IMR-90 (cell line): Measurements from ENCODE around the gene METTL25. TPM values are rescaled to one million over a fixed set of nuclear protein-coding genes. Genes with fewer than 3 reads are reported as not detected.

Experiments
- ATAC-seq: fragments of 200-7000 bp; cut with Tn5 transposase; 2 replicates; pipeline ENCODE4 v1.9.1; 2020; ENCODE audit warnings: low read depth, mild to moderate bottlenecking, moderate library complexity
- BruUV-seq: library from RNA; stranded (reverse); fragments of 400-500 nt; replicated peaks from 2 replicates; lab custom pipeline; 2021; lab: Mats Ljungman, UMichigan
- CTCF ChIA-PET: fragments of 300-600 bp; formaldehyde crosslinking; extraction: SDS; loops from one replicate; lab custom pipeline; 2021; ENCODE audit warnings: antibody characterized with exemption; lab: Yijun Ruan, JAX
- POLR2A ChIA-PET: fragments of 300-600 bp; sonication (Branson Sonifier 250); formaldehyde crosslinking; loops from one replicate; lab custom pipeline; 2022; ENCODE audit warnings: antibody characterized with exemption; ENCODE audit not compliant: unreplicated experiment; lab: Charles Lee
- DNase-seq: peaks from one replicate; pipeline ENCODE4 v3.0.0; 2013
- H2AFZ ChIP-seq: replicated peaks from 2 replicates; pipeline ENCODE3; 2013; ENCODE audit warnings: low read length, mild to moderate bottlenecking; ENCODE audit not compliant: poor library complexity
- H2AK5ac ChIP-seq: 2 replicates; pipeline ENCODE4 v1.6.1; 2013; ENCODE audit warnings: low read depth, low read length, inconsistent platforms
- H2AK9ac ChIP-seq: replicated peaks from 2 replicates; pipeline ENCODE3; 2013; ENCODE audit warnings: mild to moderate bottlenecking, low read depth, low read length, moderate library complexity; ENCODE audit not compliant: poor library complexity
- H2BK120ac ChIP-seq: 2 replicates; pipeline ENCODE4 v1.6.1; 2013; ENCODE audit warnings: low read depth, low read length, inconsistent platforms
- H2BK15ac ChIP-seq: 3 replicates; pipeline ENCODE4 v1.6.1; 2013; ENCODE audit warnings: low read depth, low read length, inconsistent platforms
- H2BK20ac ChIP-seq: 2 replicates; pipeline ENCODE4 v1.6.1; 2013; ENCODE audit warnings: low read depth, mild to moderate bottlenecking, inconsistent platforms, low read length, moderate library complexity
- H2BK5ac ChIP-seq: 2 replicates; pipeline ENCODE4 v1.6.1; 2013; ENCODE audit warnings: mild to moderate bottlenecking, low read depth, low read length, inconsistent platforms; ENCODE audit not compliant: poor library complexity, severe bottlenecking
- H3K14ac ChIP-seq: replicated peaks from 2 replicates; pipeline ENCODE4 v1.6.1; 2013; ENCODE audit warnings: low read depth, low read length, inconsistent platforms
- H3K18ac ChIP-seq: 2 replicates; pipeline ENCODE4 v1.6.1; 2013; ENCODE audit warnings: low read depth, low read length, control low read depth
- H3K23ac ChIP-seq: 2 replicates; pipeline ENCODE4 v1.6.1; 2013; ENCODE audit warnings: low read depth, low read length, inconsistent platforms
- H3K27ac ChIP-seq: 2 replicates; pipeline ENCODE4 v1.5.1; 2013; ENCODE audit warnings: mild to moderate bottlenecking, control low read depth, low read length; ENCODE audit not compliant: insufficient read depth
- H3K27me3 ChIP-seq: 2 replicates; pipeline ENCODE4 v1.6.1; 2013; ENCODE audit warnings: low read length; ENCODE audit not compliant: control insufficient read depth, insufficient read depth
- H3K36me3 ChIP-seq: 2 replicates; pipeline ENCODE4 v1.6.1; 2013; ENCODE audit warnings: low read length, mixed read lengths; ENCODE audit not compliant: control insufficient read depth, insufficient read depth
- H3K4ac ChIP-seq: 2 replicates; pipeline ENCODE4 v1.6.1; 2013; ENCODE audit warnings: low read depth, low read length, inconsistent platforms
- H3K4me1 ChIP-seq: 2 replicates; pipeline ENCODE4 v1.6.1; 2013; ENCODE audit warnings: low read length, mixed read lengths; ENCODE audit not compliant: control insufficient read depth, insufficient read depth
- H3K4me2 ChIP-seq: 2 replicates; pipeline ENCODE4 v1.6.1; 2013; ENCODE audit warnings: low read depth, mild to moderate bottlenecking, control low read depth, low read length, moderate library complexity
- H3K4me3 ChIP-seq: 2 replicates; pipeline ENCODE4 v1.5.1; 2013; ENCODE audit warnings: low read depth, mild to moderate bottlenecking, control low read depth, low read length, moderate library complexity; ENCODE audit not compliant: insufficient read depth
- H3K56ac ChIP-seq: 2 replicates; pipeline ENCODE4 v1.6.1; 2013; ENCODE audit warnings: low read length, inconsistent platforms; ENCODE audit not compliant: insufficient read depth; ENCODE audit errors: extremely low read depth
- H3K79me1 ChIP-seq, 2 experiments: 2 replicates each; pipeline ENCODE4 v1.6.1; 2013; ENCODE audit warnings: low read length in 2 of 2, inconsistent platforms in 1 of 2, low read depth in 1 of 2
- H3K9ac ChIP-seq: 2 replicates; pipeline ENCODE4 v1.6.1; 2013; ENCODE audit warnings: low read depth, low read length, control low read depth
- H3K9me1 ChIP-seq: 2 replicates; pipeline ENCODE4 v1.6.1; 2013; ENCODE audit warnings: low read length, inconsistent platforms; ENCODE audit not compliant: insufficient read depth
- H3K9me3 ChIP-seq: 2 replicates; pipeline ENCODE4 v1.6.1; 2013; ENCODE audit warnings: low read length; ENCODE audit not compliant: control insufficient read depth, insufficient read depth
- H4K20me1 ChIP-seq: 2 replicates; pipeline ENCODE4 v1.6.1; 2013; ENCODE audit warnings: low read length, inconsistent platforms; ENCODE audit not compliant: insufficient read depth
- H4K5ac ChIP-seq: 2 replicates; pipeline ENCODE4 v1.6.1; 2013; ENCODE audit warnings: mild to moderate bottlenecking, low read depth, low read length, control low read depth
- H4K8ac ChIP-seq, 2 experiments: 2 replicates each; pipeline ENCODE4 v1.6.1; 2013; ENCODE audit warnings: low read depth in 2 of 2, low read length in 2 of 2, control low read depth in 1 of 2, inconsistent platforms in 1 of 2
- H4K91ac ChIP-seq: 2 replicates; pipeline ENCODE4 v1.6.1; 2013; ENCODE audit warnings: low read depth, low read length, inconsistent platforms; ENCODE audit not compliant: insufficient read depth
- CEBPB ChIP-seq: IDR thresholded peaks from 2 replicates; pipeline ENCODE4 v1.6.1; 2012; ENCODE audit warnings: low read depth, low read length, improper control_type of control experiment
- RAD21 ChIP-seq: IDR thresholded peaks from 2 replicates; pipeline ENCODE4 v1.6.1; 2012; ENCODE audit warnings: low read length, improper control_type of control experiment
- USF2 ChIP-seq: fragments of 150-350 bp; IDR thresholded peaks from 2 replicates; pipeline ENCODE4 v1.6.1; 2017; ENCODE audit warnings: mild to moderate bottlenecking, antibody characterized with exemption, low read length, low read depth
- WGBS, 2 experiments: methylation state at CpG; one replicate each; pipeline versions ENCODE4 v1.1.5 to v1.1.7; 2013; ENCODE audit warnings: missing lambda C conversion rate in 2 of 2; ENCODE audit not compliant: insufficient read length in 1 of 2; ENCODE audit errors: extremely low coverage in 2 of 2; 5-methylcytosine and 5-hydroxymethylcytosine counted together
- dilution Hi-C: fragments of 300-500 bp; cut with HindIII; formaldehyde crosslinking; loops from one replicate; pipeline ENCODE4 v1.14.3; 2018; ENCODE audit warnings: low sequenced_read_pairs; ENCODE audit not compliant: unreplicated experiment
- in situ Hi-C: fragments of 300-500 bp; cut with MboI; formaldehyde crosslinking; loops from 3 replicates; pipeline ENCODE4 v1.14.3; 2019; ENCODE audit warnings: low sequenced_read_pairs, inconsistent platforms, mixed read lengths
- intact Hi-C: fragments of 100-400 bp; cut with micrococcal nuclease; formaldehyde crosslinking; loops from 2 replicates; pipeline ENCODE4 v1.10.0; 2022
- polyA plus RNA-seq, 3 experiments: library from polyadenylated mRNA; depleted of rRNA; stranded (reverse); fragments of >200 nt; gene quantifications; 2 replicates each; pipeline ENCODE4 v1.2.3, GENCODE V29; 2012; ENCODE audit warnings: low replicate concordance in 1 of 3
- total RNA-seq: library from RNA; depleted of rRNA; stranded (reverse); fragments of >200 nt; gene quantifications from 2 replicates; pipeline ENCODE4 v1.2.3, GENCODE V29; 2012
- TF ChIP-seq, protein P1 (sequence below): conservative IDR thresholded peaks from 2 replicates; pipeline ENCODE4 v1.5.1; 2012; ENCODE audit warnings: mild to moderate bottlenecking, low read depth, low read length, improper control_type of control experiment

METTL25 gene
- total and polyA plus RNA-seq, 2 of the 4 experiments (the other 2 are of a cell fraction): 2.6 to 3.0 TPM

- Histone ChIP-seq H3K27ac (no peak overlapping the region), H3K4ac (no peak overlapping the region), H4K8ac (no peak overlapping the region), H3K23ac (no peak overlapping the region), H3K27me3 (no peaks in the 10 kb centered on the region), H3K79me1 (no peaks in the 10 kb centered on the region), H3K4me1 (no peaks in the 10 kb centered on the region), H3K14ac (no peak overlapping the region), H2BK120ac (no peak overlapping the region), H4K20me1 (no peaks in the 10 kb centered on the region), H3K9ac (no peak overlapping the region), H4K91ac (no peak overlapping the region), H3K4me2 (no peak overlapping the region), H2BK15ac (no peak overlapping the region), H2AK5ac (no peak overlapping the region), H3K18ac (no peak overlapping the region), H2AFZ (no peak overlapping the region), H3K9me3 (no peaks in the 10 kb centered on the region), H2BK5ac (no peak overlapping the region), H2AK9ac (no peak overlapping the region), H4K5ac (no peak overlapping the region), H2BK20ac (no peak overlapping the region), H3K56ac (no peak overlapping the region), H3K9me1 (no peaks in the 10 kb centered on the region), H3K4me3 (no peak overlapping the region), H3K36me3 (no peaks in the 10 kb centered on the region)
- no CpG with 5 or more reads among the region's 1 CpG for whole genome bisulfite sequencing, 2 experiments
- in situ Hi-C loops: no loop called here
- dilution Hi-C loops: no loop called here
- POLR2A ChIA-PET: interaction anchor here (0.6 kb wide), 1 partner anchor 1800 kb away, joined by 3 read pairs; no protein-coding TSS in a partner anchor
- BruUV-seq: no TSS peak
- TF ChIP-seq RAD21 (no peak), USF2 (no peak), CEBPB (no peak)
- TF ChIP-seq, protein P1, sequence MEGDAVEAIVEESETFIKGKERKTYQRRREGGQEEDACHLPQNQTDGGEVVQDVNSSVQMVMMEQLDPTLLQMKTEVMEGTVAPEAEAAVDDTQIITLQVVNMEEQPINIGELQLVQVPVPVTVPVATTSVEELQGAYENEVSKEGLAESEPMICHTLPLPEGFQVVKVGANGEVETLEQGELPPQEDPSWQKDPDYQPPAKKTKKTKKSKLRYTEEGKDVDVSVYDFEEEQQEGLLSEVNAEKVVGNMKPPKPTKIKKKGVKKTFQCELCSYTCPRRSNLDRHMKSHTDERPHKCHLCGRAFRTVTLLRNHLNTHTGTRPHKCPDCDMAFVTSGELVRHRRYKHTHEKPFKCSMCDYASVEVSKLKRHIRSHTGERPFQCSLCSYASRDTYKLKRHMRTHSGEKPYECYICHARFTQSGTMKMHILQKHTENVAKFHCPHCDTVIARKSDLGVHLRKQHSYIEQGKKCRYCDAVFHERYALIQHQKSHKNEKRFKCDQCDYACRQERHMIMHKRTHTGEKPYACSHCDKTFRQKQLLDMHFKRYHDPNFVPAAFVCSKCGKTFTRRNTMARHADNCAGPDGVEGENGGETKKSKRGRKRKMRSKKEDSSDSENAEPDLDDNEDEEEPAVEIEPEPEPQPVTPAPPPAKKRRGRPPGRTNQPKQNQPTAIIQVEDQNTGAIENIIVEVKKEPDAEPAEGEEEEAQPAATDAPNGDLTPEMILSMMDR: no peak
- intact Hi-C loops: no loop called here
- DNase-seq (no peak), ATAC-seq (no peak)
- CTCF ChIA-PET: no interaction called here
These were observed 156.6 kb downstream of the METTL25 start for GRCh38 chr12:82514880-82515279.
